Transverse colon (tissue), 4 donors: ENCODE measurements around the gene C10orf90. TPM values are rescaled to one million over a fixed set of nuclear protein-coding genes. Genes with fewer than 3 reads are reported as not detected.

ENCODE experiments used
- DNase-seq: peaks from one replicate; pipeline ENCODE4 v3.0.0-alpha.2; 2019
- H3K27ac ChIP-seq, 4 donors: fragments of 200-600 bp; sonication (generic); 2 replicates each; pipeline ENCODE4 v1.5.1; 2016 to 2018; ENCODE audit warnings: inconsistent platforms in 4 of 4
- H3K27me3 ChIP-seq: fragments of 200-600 bp; sonication (generic); 2 replicates; pipeline ENCODE4 v1.5.1; 2017; ENCODE audit warnings: inconsistent platforms
- H3K36me3 ChIP-seq, 4 donors: fragments of 200-600 bp; sonication (generic); 2 replicates each; pipeline ENCODE4 v1.5.1; 2017 to 2019; ENCODE audit warnings: inconsistent platforms in 4 of 4
- H3K4me1 ChIP-seq, 4 donors: fragments of 200-600 bp; sonication (generic); 2 replicates each; pipeline ENCODE4 v1.5.1; 2017 to 2020; ENCODE audit warnings: inconsistent platforms in 4 of 4
- H3K4me3 ChIP-seq, 4 donors: fragments of 200-600 bp; sonication (generic); 1 replicate in 1 of 4; 2 replicates in 3 of 4; pipeline versions ENCODE4 v1.5.1 to v1.6.1; 2017 to 2019; ENCODE audit warnings: inconsistent platforms in 4 of 4
- H3K9me3 ChIP-seq, 2 donors: fragments of 200-600 bp; sonication (generic); 2 replicates each; pipeline ENCODE4 v1.5.1; 2017 to 2019; ENCODE audit warnings: inconsistent platforms in 2 of 2
- CTCF ChIP-seq, 5 experiments: fragments of 200-600 bp in 3 of 5; fragments of 450-650 bp in 2 of 5; sonication (generic) in 3 of 5; IDR thresholded peaks; 1 replicate in 2 of 5; 2 replicates in 3 of 5; pipeline ENCODE4 v1.5.1; 2016 to 2017; ENCODE audit warnings: antibody characterized with exemption in 5 of 5, inconsistent platforms in 3 of 5, mild to moderate bottlenecking in 2 of 5, moderate library complexity in 1 of 5
- EP300 ChIP-seq: sonication (generic); formaldehyde crosslinking; IDR thresholded peaks from one replicate; pipeline ENCODE4 v1.6.1; 2017; ENCODE audit warnings: antibody characterized with exemption, low read depth
- POLR2A ChIP-seq: fragments of 450-650 bp; IDR thresholded peaks from one replicate; pipeline ENCODE4 v1.6.1; 2016; ENCODE audit warnings: antibody characterized with exemption, mild to moderate bottlenecking, moderate library complexity
- POLR2AphosphoS5 ChIP-seq, 3 donors: sonication (generic); formaldehyde crosslinking; IDR thresholded peaks; one replicate each; pipeline ENCODE4 v1.6.1; 2016; ENCODE audit warnings: antibody characterized with exemption in 3 of 3
- WGBS, 2 donors: methylation state at CpG; one replicate each; pipeline ENCODE4 v1.1.5; 2018; ENCODE audit warnings: low coverage in 1 of 2; 5-methylcytosine and 5-hydroxymethylcytosine counted together
- in situ Hi-C, 4 donors: fragments of 200-750 bp; cut with MboI; loops; one replicate each; pipeline versions ENCODE4 v1.15.0 to v1.15.1; 2017; ENCODE audit warnings: low sequenced_read_pairs in 3 of 4, low pct_ligation_motif_present in 1 of 4, low pct_unique_long_range_greater_than_20kb in 1 of 4
- intact Hi-C: fragments of 100-400 bp; cut with DNase I; formaldehyde crosslinking; loops from one replicate; pipeline ENCODE4 v1.15.1; 2023; ENCODE audit warnings: low total_unique reads
- total RNA-seq, 4 donors: library from RNA; depleted of rRNA; stranded (reverse); fragments of >200 nt; gene quantifications; one replicate each; pipeline ENCODE4 v1.1.0, GENCODE V29; 2016

Gene C10orf90
- total RNA-seq, 4 donors from 2014 or later = not detected

GRCh38 chr10:126508535-126509040, 161.9 kb downstream of the C10orf90 start:
- no peaks in the 10 kb centered on the region for H3K36me3 ChIP-seq
- WGBS, 2 donors = 72% methylated on average over 9 of the region's 9 CpGs; no CpG with 5 or more reads in 1 of the 2 donors
- in situ Hi-C loops = loop anchor here in 3 of 4 donors (10.0 to 25.0 kb wide), 3 partner anchors 524 to 646 kb away; no protein-coding TSS in a partner anchor
- intact Hi-C loops = no loop called here
- no peaks in the 10 kb centered on the region for H3K27me3 ChIP-seq
- no peak for DNase-seq
- no peaks in the 10 kb centered on the region for H3K9me3 ChIP-seq
- no peaks in the 10 kb centered on the region for H3K4me1 ChIP-seq
- H3K4me3 ChIP-seq = no peak overlapping the region
- TF ChIP-seq POLR2AphosphoS5 (IDR thresholded peaks at IDR 0.05) (no peak), EP300 (no peak), CTCF (IDR thresholded peaks at IDR 0.05) (no peak), POLR2A (no peak)
- H3K27ac ChIP-seq = no peak overlapping the region

- intact Hi-C loops (loop anchor here (1.0 kb wide), 1 partner anchor 26 kb away; no protein-coding TSS in a partner anchor), in situ Hi-C loops (loop anchor here in 3 of 4 donors (10.0 to 25.0 kb wide), 3 partner anchors 520 to 642 kb away; no protein-coding TSS in a partner anchor)
- no peak for DNase-seq
- Histone ChIP-seq H3K27ac (no peak overlapping the region), H3K9me3 (no peaks in the 10 kb centered on the region), H3K4me1 (no peaks in the 10 kb centered on the region), H3K36me3 (no peaks in the 10 kb centered on the region), H3K27me3 (no peaks in the 10 kb centered on the region), H3K4me3 (no peak overlapping the region)
- TF ChIP-seq POLR2AphosphoS5 (IDR thresholded peaks at IDR 0.05) (no peak), CTCF (IDR thresholded peaks at IDR 0.05) (no peak), POLR2A (no peak), EP300 (no peak)
- WGBS, 2 donors = 70 to 84% methylated on average over 1 to 16 of the region's 16 CpGs
Measured at GRCh38 chr10:126504761-126505112, 165.8 kb downstream of the C10orf90 start.

GRCh38 chr10:126504063-126504760, 166.3 kb downstream of the C10orf90 start:
- Histone ChIP-seq H3K36me3 (no peaks in the 10 kb centered on the region), H3K4me1 (no peaks in the 10 kb centered on the region), H3K27ac (no peak overlapping the region), H3K9me3 (no peaks in the 10 kb centered on the region), H3K27me3 (no peaks in the 10 kb centered on the region), H3K4me3 (no peak overlapping the region)
- peak; percentile 40 to 68 (median 60) for TF ChIP-seq CTCF (IDR thresholded peaks at IDR 0.05)
- TF ChIP-seq POLR2AphosphoS5 (IDR thresholded peaks at IDR 0.05) = no peak
- TF ChIP-seq POLR2A = no peak
- no peak for TF ChIP-seq EP300
- in situ Hi-C loops = loop anchor here in 3 of 4 donors (10.0 to 25.0 kb wide), 3 partner anchors 519 to 642 kb away; no protein-coding TSS in a partner anchor
- WGBS, 2 donors = 63% methylated on average over 23 of the region's 23 CpGs; no CpG with 5 or more reads in 1 of the 2 donors
- DNase-seq = peak; percentile 12
- intact Hi-C loops = loop anchor here (1.0 kb wide), 1 partner anchor 26 kb away; no protein-coding TSS in a partner anchor

GRCh38 chr10:126503392-126504062, 167.0 kb downstream of the C10orf90 start:
- intact Hi-C loops (loop anchor here (1.0 kb wide), 1 partner anchor 25 kb away; no protein-coding TSS in a partner anchor), in situ Hi-C loops (loop anchor here in 3 of 4 donors (10.0 to 25.0 kb wide), 3 partner anchors 519 to 641 kb away; no protein-coding TSS in a partner anchor)
- WGBS, 2 donors = 81 to 92% methylated on average over 8 to 12 of the region's 12 CpGs
- no peaks in the 10 kb centered on the region for H3K36me3 ChIP-seq
- no peaks in the 10 kb centered on the region for H3K27me3 ChIP-seq
- H3K27ac ChIP-seq = no peak overlapping the region
- no peak for DNase-seq
- H3K4me3 ChIP-seq = no peak overlapping the region
- no peaks in the 10 kb centered on the region for H3K4me1 ChIP-seq
- TF ChIP-seq POLR2AphosphoS5 (IDR thresholded peaks at IDR 0.05) = no peak
- no peak for TF ChIP-seq POLR2A
- no peak for TF ChIP-seq EP300
- no peak for TF ChIP-seq CTCF (IDR thresholded peaks at IDR 0.05)
- H3K9me3 ChIP-seq = no peaks in the 10 kb centered on the region
